Lower leg skin (tissue), 3 donors: ENCODE measurements around the gene MGAM2.

ENCODE experiments used
- CTCF ChIP-seq, 3 donors: fragments of 450-650 bp; IDR thresholded peaks; one replicate each; pipeline ENCODE4 v1.5.1; 2016; ENCODE audit warnings: antibody characterized with exemption in 3 of 3, mild to moderate bottlenecking in 3 of 3, moderate library complexity in 2 of 3
- POLR2A ChIP-seq, 2 donors: fragments of 450-650 bp; IDR thresholded peaks; one replicate each; pipeline ENCODE4 v1.6.1; 2016 to 2017; ENCODE audit warnings: antibody characterized with exemption in 2 of 2, mild to moderate bottlenecking in 1 of 2, moderate library complexity in 1 of 2

GRCh38 chr7:142146124-142146523 lies 34.6 kb downstream of the MGAM2 start:
- TF ChIP-seq CTCF (IDR thresholded peaks at IDR 0.05) (no peak), POLR2A (IDR thresholded peaks at IDR 0.05) (no peak)
